OCI-LY7 (cell line): Measurements from ENCODE around the gene ZNF281. TPM values are rescaled to one million over a fixed set of nuclear protein-coding genes. Genes with fewer than 3 reads are reported as not detected.
A peak's percentile ranks its signal among the peaks of the same experiment; 100 is the strongest.

Experiments used
- BruUV-seq: library from RNA; stranded (reverse); fragments of 400-500 nt; replicated peaks from 2 replicates; lab custom pipeline; 2021; lab: Mats Ljungman, UMichigan
- CTCF ChIA-PET: fragments of 300-600 bp; sonication (Branson Sonifier 250); formaldehyde crosslinking; loops from one replicate; lab custom pipeline; 2022; ENCODE audit warnings: antibody characterized with exemption; ENCODE audit not compliant: unreplicated experiment; lab: Charles Lee
- POLR2A ChIA-PET: fragments of 300-600 bp; sonication (Branson Sonifier 250); formaldehyde crosslinking; loops from one replicate; lab custom pipeline; 2022; ENCODE audit warnings: antibody characterized with exemption; lab: Charles Lee
- DNase-seq: peaks from one replicate; pipeline ENCODE4 v3.0.0-alpha.2; 2015; ENCODE audit warnings: low spot score
- H2AFZ ChIP-seq: fragments of 200-600 bp; sonication (generic), shearing (Covaris generic); 2 replicates; pipeline ENCODE4 v1.6.1; 2014; ENCODE audit warnings: mild to moderate bottlenecking, antibody characterized with exemption, low read length, moderate library complexity
- H3K27ac ChIP-seq: fragments of 200-600 bp; sonication (generic); 2 replicates; pipeline ENCODE4 v1.5.1; 2014; ENCODE audit warnings: mixed run types, low read depth, mild to moderate bottlenecking, moderate library complexity, low read length, inconsistent platforms; ENCODE audit not compliant: poor library complexity, severe bottlenecking
- H3K36me3 ChIP-seq: fragments of 200-600 bp; sonication (generic); 2 replicates; pipeline ENCODE4 v1.6.1; 2014; ENCODE audit warnings: mild to moderate bottlenecking, antibody characterized with exemption, low read length, moderate library complexity, mixed read lengths; ENCODE audit not compliant: insufficient read depth
- H3K4me1 ChIP-seq: fragments of 200-600 bp; sonication (generic); 2 replicates; pipeline ENCODE4 v1.5.1; 2014; ENCODE audit warnings: mild to moderate bottlenecking, low read length; ENCODE audit not compliant: insufficient read depth, poor library complexity, severe bottlenecking
- H3K4me2 ChIP-seq: fragments of 200-600 bp; sonication (generic); 2 replicates; pipeline ENCODE4 v1.6.1; 2014; ENCODE audit warnings: mild to moderate bottlenecking, low read length
- H3K4me3 ChIP-seq: fragments of 200-600 bp; sonication (generic); 2 replicates; pipeline ENCODE4 v1.5.1; 2014; ENCODE audit warnings: mild to moderate bottlenecking, low read depth, low read length; ENCODE audit not compliant: poor library complexity, severe bottlenecking
- H3K79me2 ChIP-seq: fragments of 200-600 bp; sonication (generic); 2 replicates; pipeline ENCODE4 v1.6.1; 2016; ENCODE audit warnings: low read depth, mild to moderate bottlenecking, low read length, moderate library complexity, mixed read lengths; ENCODE audit not compliant: insufficient read depth
- H3K9me2 ChIP-seq: fragments of 200-600 bp; sonication (generic); 2 replicates; pipeline ENCODE4 v1.6.1; 2016; ENCODE audit warnings: mild to moderate bottlenecking, low read length, mixed read lengths; ENCODE audit not compliant: insufficient read depth
- H3K9me3 ChIP-seq: fragments of 200-600 bp; sonication (generic); 2 replicates; pipeline ENCODE4 v1.6.1; 2014; ENCODE audit warnings: mild to moderate bottlenecking, mixed run types, low read length, mixed read lengths
- H4K20me1 ChIP-seq: fragments of 200-600 bp; sonication (generic); 2 replicates; pipeline ENCODE4 v1.6.1; 2014; ENCODE audit warnings: mild to moderate bottlenecking, antibody characterized with exemption, low read length, moderate library complexity, mixed read lengths; ENCODE audit not compliant: insufficient read depth
- CTCF ChIP-seq: fragments of 200-600 bp; sonication (generic); conservative IDR thresholded peaks from 2 replicates; pipeline ENCODE4 v1.5.1; 2014; ENCODE audit warnings: mild to moderate bottlenecking, antibody characterized with exemption, low read length, moderate library complexity, mixed read lengths
- EZH2phosphoT487 ChIP-seq: fragments of 200-600 bp; sonication (generic); IDR thresholded peaks from 2 replicates; pipeline ENCODE4 v1.6.1; 2018; ENCODE audit warnings: low read depth, borderline replicate concordance, mild to moderate bottlenecking, mixed run types, antibody characterized with exemption, low read length, moderate library complexity, mixed read lengths
- intact Hi-C: fragments of 100-400 bp; cut with micrococcal nuclease; formaldehyde crosslinking; loops from one replicate; pipeline ENCODE4 v1.10.0; 2022; ENCODE audit not compliant: unreplicated experiment
- total RNA-seq, 2 experiments: library from RNA; depleted of rRNA in 1 of 2; stranded (reverse); fragments of >200 nt in 1 of 2; shearing (Covaris generic) in 1 of 2; gene quantifications; 2 replicates each; pipeline ENCODE4 v1.2.3, GENCODE V29; 2014 to 2022

ZNF281 gene
- total RNA-seq, 2 experiments from 2014 or later, result 23.6 to 24.2 TPM

GRCh38 chr1:200380589-200381021 lies 29.2 kb downstream of the ZNF281 start:
- no peaks in the 10 kb centered on the region for H3K79me2 ChIP-seq
- H4K20me1 ChIP-seq, result no peaks in the 10 kb centered on the region
- peaks cover 73% of the 10 kb centered on the region for H3K4me1 ChIP-seq
- intact Hi-C loops, result loop anchor here (2.0 kb wide), 1 partner anchor 94 kb away; no protein-coding TSS in a partner anchor
- H3K9me3 ChIP-seq, result no peaks in the 10 kb centered on the region
- H3K4me2 ChIP-seq, result peak overlapping the region; percentile 72
- BruUV-seq, result no TSS peak
- H3K9me2 ChIP-seq, result no peaks in the 10 kb centered on the region
- ChIA-PET CTCF (no interaction called here), POLR2A (interaction anchor here (0.6 to 5.4 kb wide), 12 partner anchors 8 to 353 kb away, joined by 3 to 32 read pairs (median 4); no protein-coding TSS in a partner anchor)
- no peaks in the 10 kb centered on the region for H3K36me3 ChIP-seq
- TF ChIP-seq EZH2phosphoT487 (no peak), CTCF (no peak)
- peak overlapping the region; percentile 83 for H3K27ac ChIP-seq
- peak overlapping the region; percentile 30 for H3K4me3 ChIP-seq
- H2AFZ ChIP-seq, result peak overlapping the region; percentile 73
- peak; percentile 25 for DNase-seq

DNA sequence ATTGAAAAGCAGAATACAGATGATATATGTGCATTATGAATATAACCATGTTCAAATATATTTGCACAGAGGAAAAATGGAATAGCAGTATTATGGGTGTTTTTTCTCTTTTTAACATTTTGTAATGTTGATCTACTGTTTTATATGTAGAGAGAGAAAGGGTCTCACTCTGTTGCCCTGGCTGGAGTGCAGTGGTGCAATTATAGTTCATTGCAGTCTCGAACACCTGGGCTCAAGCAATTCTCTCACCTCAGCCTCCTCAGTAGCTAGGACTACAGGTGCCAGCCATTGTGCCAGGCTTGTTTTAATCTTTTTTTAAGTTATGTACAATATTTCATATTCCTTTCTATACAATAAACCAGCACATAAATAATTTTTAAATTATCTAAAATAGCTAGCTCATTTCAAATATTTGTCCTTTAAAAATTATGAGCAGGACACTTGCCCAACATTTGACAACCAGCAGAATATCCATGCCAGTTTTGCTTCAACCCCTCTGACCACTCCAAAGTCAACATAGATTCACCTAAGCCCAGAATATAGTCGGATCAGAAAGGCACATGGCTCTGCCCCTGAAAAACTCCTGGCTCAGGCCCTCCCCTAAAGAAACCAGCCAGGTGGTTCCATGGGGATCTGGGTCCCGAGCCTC lies 29.8 kb downstream of the ZNF281 start:
- Histone ChIP-seq H4K20me1 (no peaks in the 10 kb centered on the region), H2AFZ (peak overlapping the region; percentile 73), H3K4me2 (peak overlapping the region; percentile 72), H3K9me2 (no peaks in the 10 kb centered on the region), H3K79me2 (no peaks in the 10 kb centered on the region), H3K4me1 (peaks cover 75% of the 10 kb centered on the region), H3K4me3 (peak overlapping the region; percentile 30), H3K9me3 (no peaks in the 10 kb centered on the region), H3K27ac (peak overlapping the region; percentile 83), H3K36me3 (no peaks in the 10 kb centered on the region)
- CTCF ChIA-PET, result no interaction called here
- TF ChIP-seq CTCF (no peak), EZH2phosphoT487 (no peak)
- DNase-seq, result no peak
- intact Hi-C loops, result loop anchor here (2.0 to 10.0 kb wide), 5 partner anchors 31 to 225 kb away; partner anchors contain the start of gene ZNF281
- POLR2A ChIA-PET, result interaction anchor here (0.6 to 5.4 kb wide), 11 partner anchors 8 to 371 kb away, joined by 3 to 32 read pairs (median 4); no protein-coding TSS in a partner anchor
- BruUV-seq, result no TSS peak

- Histone ChIP-seq H3K27ac (peak overlapping the region; percentile 83), H3K4me3 (peak overlapping the region; percentile 53), H3K79me2 (no peaks in the 10 kb centered on the region), H3K9me2 (no peaks in the 10 kb centered on the region), H2AFZ (peak overlapping the region; percentile 61; the same call in 1 of the 2 replicates), H3K4me1 (peaks cover 76% of the 10 kb centered on the region), H3K4me2 (peak overlapping the region; percentile 72), H4K20me1 (no peaks in the 10 kb centered on the region), H3K36me3 (no peaks in the 10 kb centered on the region), H3K9me3 (no peaks in the 10 kb centered on the region)
- ChIA-PET POLR2A (interaction anchor here (0.6 to 5.4 kb wide), 7 partner anchors 11 to 370 kb away, joined by 3 to 32 read pairs (median 4); no protein-coding TSS in a partner anchor), CTCF (no interaction called here)
- intact Hi-C loops, result loop anchor here (2.0 to 10.0 kb wide), 4 partner anchors 31 to 225 kb away; partner anchors contain the start of gene ZNF281
- no peak for DNase-seq
- no TSS peak for BruUV-seq
- no peak for TF ChIP-seq CTCF
- no peak for TF ChIP-seq EZH2phosphoT487
Observed at GRCh38 chr1:200379432-200379757, 30.4 kb downstream of the ZNF281 start.
